ENCODE results near the gene PRKX.
"Not testable (repeated sequence)": the region's sequence is repeated elsewhere in the genome, so short reads cannot be mapped to it uniquely, and the experiment has no call there.

The PRKX gene

DNA sequence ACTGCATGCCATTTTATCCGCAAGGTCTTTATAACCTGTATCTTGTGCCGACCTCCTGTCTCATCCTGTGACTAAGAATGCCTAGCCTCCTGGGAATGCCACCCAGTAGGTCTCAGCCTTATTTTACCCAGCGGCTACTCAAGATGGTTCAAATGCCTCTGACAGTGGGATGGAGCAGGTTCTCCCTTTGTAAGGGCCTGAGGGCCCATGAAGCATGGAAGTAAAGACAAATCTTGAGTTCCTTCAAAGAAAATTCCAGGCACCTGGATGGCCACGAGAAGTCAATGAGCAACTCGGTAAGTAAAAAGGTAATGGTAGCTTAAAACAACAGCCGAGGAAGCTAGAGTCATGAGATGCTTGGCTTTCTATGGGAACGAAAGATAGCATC is 19.6 kb upstream of the PRKX start:
- TF ChIP-seq, protein P1, sequence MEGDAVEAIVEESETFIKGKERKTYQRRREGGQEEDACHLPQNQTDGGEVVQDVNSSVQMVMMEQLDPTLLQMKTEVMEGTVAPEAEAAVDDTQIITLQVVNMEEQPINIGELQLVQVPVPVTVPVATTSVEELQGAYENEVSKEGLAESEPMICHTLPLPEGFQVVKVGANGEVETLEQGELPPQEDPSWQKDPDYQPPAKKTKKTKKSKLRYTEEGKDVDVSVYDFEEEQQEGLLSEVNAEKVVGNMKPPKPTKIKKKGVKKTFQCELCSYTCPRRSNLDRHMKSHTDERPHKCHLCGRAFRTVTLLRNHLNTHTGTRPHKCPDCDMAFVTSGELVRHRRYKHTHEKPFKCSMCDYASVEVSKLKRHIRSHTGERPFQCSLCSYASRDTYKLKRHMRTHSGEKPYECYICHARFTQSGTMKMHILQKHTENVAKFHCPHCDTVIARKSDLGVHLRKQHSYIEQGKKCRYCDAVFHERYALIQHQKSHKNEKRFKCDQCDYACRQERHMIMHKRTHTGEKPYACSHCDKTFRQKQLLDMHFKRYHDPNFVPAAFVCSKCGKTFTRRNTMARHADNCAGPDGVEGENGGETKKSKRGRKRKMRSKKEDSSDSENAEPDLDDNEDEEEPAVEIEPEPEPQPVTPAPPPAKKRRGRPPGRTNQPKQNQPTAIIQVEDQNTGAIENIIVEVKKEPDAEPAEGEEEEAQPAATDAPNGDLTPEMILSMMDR (IDR thresholded peaks at IDR 0.05; ENCODE audit: control extremely low read depth, extremely low read depth, low read depth, missing control alignments): no peak
- DNase-seq (ENCODE audit: extremely low spot score): no peak
- ChIA-PET POLR2A (no interaction called here), CTCF (no interaction called here)

DNA sequence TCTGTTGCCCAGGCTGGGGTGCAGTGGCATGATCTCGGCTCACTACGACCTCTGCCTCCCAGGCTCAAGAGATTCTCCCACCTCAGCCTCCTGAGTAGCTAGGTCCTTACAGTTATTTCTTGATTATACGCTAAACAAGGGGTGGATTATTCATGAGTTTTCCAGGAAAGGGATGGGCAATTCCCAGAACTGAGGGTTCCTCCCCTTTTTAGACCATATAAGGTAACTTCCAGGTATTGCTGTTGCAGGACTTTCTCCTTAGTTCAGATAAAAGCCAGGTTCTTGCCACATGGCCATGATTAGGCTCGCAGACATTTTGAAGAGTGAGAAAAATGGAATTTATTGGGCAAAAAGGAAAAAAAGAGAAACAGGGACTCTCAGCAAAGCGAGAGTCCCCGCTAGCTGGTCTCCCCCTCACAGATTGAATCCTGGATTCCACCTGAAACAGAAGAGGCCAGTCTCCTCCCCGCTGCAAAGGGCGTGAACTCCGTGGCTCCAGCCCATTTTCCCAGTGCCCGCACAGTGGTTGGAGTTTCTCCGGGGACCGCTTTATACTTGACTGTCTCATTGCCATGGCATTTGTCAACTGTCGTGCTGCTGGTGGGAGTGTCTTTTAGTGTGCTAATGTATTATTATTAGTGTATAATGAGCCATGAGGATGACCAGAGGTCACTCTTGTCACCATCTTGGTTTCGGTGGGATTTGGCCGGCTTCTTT is 19.0 kb upstream of the PRKX start:
- CTCF ChIA-PET; DNase-seq (ENCODE audit: extremely low spot score); POLR2A ChIA-PET: not testable (repeated sequence)

DNA sequence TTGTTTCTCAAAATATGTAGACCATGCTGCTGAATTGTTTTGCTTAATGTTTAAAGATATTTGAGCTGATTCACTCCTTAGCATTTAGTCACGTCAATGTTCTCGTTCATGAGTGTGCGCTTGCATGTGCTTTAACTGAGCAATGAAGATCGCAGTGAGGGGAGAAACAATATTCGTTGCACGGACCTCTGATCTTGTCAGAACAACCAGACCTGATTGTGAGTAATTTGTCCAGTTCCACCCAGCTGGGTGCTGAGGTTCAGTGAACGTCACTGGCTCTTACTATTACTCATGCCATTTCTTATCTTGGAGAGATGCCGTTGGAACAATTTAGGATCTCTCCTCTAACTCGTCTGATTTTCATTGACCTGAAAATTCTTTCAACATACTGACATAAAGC is 15.0 kb upstream of the PRKX start:
- CTCF ChIA-PET: no interaction called here
- POLR2A ChIA-PET: no interaction called here
- TF ChIP-seq, protein P1 (IDR thresholded peaks at IDR 0.05; ENCODE audit: control extremely low read depth, extremely low read depth, low read depth, missing control alignments): no peak
- no peak for DNase-seq (ENCODE audit: extremely low spot score)

DNA sequence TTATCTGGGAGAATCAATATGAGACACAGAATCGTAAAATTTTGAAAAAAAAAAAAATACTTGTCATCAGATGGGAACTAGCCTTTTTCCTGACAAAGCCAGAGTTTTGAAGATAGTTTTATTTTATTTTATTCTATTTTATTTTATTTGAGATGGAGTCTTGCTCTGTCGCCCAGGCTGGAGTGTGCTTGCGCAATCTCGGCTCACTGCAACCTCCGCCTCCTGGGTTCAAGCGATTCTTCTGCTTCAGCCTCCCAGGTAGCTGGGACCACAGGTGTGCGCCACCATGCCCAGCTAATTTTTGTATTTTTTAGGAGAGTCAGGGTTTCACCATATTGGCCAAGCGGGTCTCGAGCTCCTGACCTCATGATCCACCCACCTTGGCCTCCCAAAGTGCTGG is 10.0 kb upstream of the PRKX start:
- CTCF ChIA-PET: interaction anchor here (1.4 kb wide), 1 partner anchor 10 kb away, joined by 3 read pairs; no protein-coding TSS in a partner anchor
- POLR2A ChIA-PET; DNase-seq (ENCODE audit: extremely low spot score): not testable (repeated sequence)

DNA sequence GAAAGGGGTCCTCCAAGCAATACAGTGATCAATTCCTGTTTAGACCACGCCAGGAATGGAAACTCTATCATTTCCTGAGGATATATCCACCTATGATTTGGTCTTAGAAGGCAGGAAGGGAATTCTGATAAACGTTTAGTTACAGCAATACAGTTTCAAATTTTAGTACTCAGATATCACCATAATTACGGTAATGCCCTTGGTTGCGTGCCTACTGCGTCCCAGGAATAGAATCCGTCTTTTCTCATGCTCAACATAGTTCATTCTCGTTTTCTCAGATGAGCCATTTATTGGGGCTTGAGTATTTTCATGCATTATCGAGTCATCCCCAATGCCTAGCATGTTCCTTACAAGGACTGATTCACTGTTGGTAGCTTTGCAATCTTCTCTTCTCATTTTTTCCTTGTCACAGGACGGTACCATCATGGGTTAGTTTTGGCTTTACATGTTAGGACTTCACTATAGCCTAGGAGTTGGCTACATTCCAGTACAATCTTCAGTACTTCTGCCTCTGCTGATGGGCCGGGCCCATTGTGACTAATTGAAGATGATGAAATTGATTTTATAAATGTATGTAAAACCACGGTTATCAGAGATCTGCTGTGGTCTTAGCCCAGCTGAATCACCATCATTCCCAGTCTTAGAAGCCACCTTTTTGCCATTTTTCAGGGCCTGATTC is 4.4 kb upstream of the PRKX start:
- POLR2A ChIA-PET: no interaction called here
- CTCF ChIA-PET: interaction anchor here (1.4 kb wide), 1 partner anchor 223 kb away, joined by 3 read pairs; no protein-coding TSS in a partner anchor
- TF ChIP-seq, protein P1 (IDR thresholded peaks at IDR 0.05; ENCODE audit: control extremely low read depth, extremely low read depth, low read depth, missing control alignments): no peak
- no peak for DNase-seq (ENCODE audit: extremely low spot score)

DNA sequence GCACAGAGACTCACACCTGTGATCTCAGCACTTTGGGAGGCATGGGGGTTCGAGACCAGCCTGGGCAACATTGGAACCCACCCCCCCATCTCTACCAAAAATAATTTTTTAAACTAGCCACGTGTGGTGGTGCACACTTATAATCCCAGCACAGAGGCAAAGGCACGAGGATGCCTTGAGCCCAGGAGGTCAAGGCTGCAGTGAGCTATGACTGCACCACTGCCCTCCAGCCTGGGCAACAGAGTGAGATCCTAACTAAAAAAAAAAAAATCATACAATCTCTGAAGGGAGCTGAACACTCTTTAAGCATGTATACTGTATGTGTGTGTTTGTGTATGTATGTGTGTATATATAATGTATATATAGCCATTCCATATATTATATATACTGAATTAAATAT is 2.5 kb upstream of the PRKX start:
- ChIA-PET POLR2A (no interaction called here), CTCF (no interaction called here)
- TF ChIP-seq, protein P1 (IDR thresholded peaks at IDR 0.05; ENCODE audit: control extremely low read depth, extremely low read depth, low read depth, missing control alignments): no peak
- no peak for DNase-seq (ENCODE audit: extremely low spot score)

DNA sequence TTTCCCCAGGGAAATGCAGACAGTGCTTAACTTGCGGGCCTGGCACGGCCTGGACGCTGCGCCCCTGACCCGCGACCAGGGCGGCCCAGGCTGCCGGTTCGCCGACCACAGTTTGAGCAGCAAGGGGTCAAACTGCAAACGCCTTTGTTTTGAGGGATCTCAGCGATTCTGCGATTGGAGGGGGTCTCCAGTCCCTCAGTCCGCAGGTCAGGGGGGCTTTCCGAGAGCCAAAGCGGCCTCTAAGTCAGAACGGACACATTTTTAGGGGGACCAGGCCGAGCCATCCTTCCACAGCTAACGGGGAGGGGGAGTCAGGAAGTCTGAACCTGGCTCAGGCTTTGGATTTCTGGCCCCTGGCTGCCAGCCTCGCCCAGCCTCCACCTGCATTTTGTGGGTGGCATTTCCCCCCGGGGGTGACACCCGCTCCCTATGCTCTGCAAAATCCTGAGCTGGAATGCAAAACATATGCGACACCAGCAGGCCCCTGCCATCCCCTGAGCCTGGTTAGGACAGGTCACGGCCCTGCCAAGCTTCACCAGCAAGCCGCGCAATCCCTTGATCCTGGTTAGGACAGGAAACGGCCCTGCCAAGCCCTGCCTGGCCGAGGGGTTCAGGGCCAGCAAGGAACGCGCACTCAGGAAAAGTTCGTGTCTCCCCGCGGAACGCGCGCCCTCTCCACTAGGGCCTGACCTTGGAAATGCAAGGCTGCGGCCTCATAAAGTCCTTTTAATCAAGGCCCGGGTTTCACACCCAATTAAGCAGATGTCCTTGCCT is 1.4 kb upstream of the PRKX start:
- CTCF ChIA-PET; POLR2A ChIA-PET; DNase-seq (ENCODE audit: extremely low spot score): not testable (repeated sequence)

DNA sequence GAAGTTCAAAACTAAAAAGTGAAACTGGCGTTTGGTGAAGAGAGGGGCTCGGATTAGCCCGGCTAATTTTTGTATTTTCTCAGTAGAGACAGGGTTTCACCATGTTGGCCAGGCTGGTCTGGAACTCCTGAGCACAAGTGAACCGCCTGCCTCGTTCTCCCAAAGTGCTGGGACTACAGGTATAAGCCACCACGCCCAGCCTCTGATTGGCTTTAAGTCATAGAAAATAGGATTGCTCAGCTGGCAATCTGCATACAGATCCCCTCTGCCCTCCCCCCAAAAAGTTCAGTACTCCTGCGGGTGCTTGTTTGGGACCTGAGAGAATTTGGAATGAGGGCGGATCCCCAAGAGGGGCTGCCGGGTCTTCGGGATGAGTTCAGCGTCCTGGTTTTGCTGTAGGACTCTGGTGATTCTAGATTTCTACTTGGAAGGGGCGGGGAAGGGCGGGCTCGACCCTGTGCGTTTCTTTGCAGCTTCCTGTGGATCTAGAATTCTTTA is 537 bp upstream of the PRKX start:
- ChIA-PET CTCF (interaction anchor here (0.9 kb wide), 1 partner anchor 11 kb away, joined by 3 read pairs; no protein-coding TSS in a partner anchor), POLR2A (interaction anchor here (1.2 kb wide), 1 partner anchor 102 kb away, joined by 3 read pairs; no protein-coding TSS in a partner anchor)
- no peak for DNase-seq (ENCODE audit: extremely low spot score)
- TF ChIP-seq, protein P1 (IDR thresholded peaks at IDR 0.05; ENCODE audit: control extremely low read depth, extremely low read depth, low read depth, missing control alignments): no peak

Measured in GM10248 (cell line).